Fibroblast of mammary gland (primary cell): ENCODE data around the gene TSPAN9.

Experiments
- DNase-seq: peaks from one replicate; pipeline ENCODE4 v3.0.0-alpha.2; 2010; ENCODE audit warnings: low read depth
- H3K4me3 ChIP-seq: 2 replicates; pipeline ENCODE4 v1.5.1; 2011; ENCODE audit warnings: low read depth, mild to moderate bottlenecking, low read length, moderate library complexity; ENCODE audit not compliant: control insufficient read depth
- CTCF ChIP-seq: conservative IDR thresholded peaks from 2 replicates; pipeline ENCODE4 v1.5.1; 2011; ENCODE audit warnings: low read depth, low read length, inconsistent platforms; ENCODE audit not compliant: control insufficient read depth, insufficient read depth

Gene TSPAN9

DNA sequence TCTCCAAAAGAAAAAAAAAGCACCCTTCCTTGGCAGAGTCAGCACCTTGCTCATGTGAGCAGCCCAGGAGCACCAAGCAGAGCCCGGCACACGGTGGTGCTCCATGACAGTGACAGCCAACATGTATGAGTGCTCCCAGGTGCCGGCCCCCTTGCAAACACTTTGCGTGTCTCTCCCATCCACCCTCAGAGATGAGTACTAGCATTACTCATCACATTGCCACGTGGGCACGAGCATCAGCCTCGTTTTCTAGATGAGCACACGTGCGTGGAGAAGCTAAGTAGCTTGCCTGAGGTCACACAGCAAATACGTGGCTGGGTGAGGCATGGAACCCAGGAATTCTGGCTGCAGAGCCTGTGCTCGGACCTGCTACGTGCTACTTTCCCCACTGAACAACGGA is 235.9 kb downstream of the TSPAN9 start:
- no peak overlapping the region for H3K4me3 ChIP-seq
- DNase-seq: peak; percentile 89
- no peak for TF ChIP-seq CTCF

- no peak overlapping the region for H3K4me3 ChIP-seq
- DNase-seq: peak; percentile 20
- TF ChIP-seq CTCF: peak; percentile 20
Measured at GRCh38 chr12:3313675-3314663, 236.8 kb downstream of the TSPAN9 start.

- no peak for TF ChIP-seq CTCF
- DNase-seq: peak; percentile 72
- no peak overlapping the region for H3K4me3 ChIP-seq
Measured at GRCh38 chr12:3315201-3315661, 238.1 kb downstream of the TSPAN9 start.

- no peak for DNase-seq
- TF ChIP-seq CTCF: no peak
Measured at GRCh38 chr12:3316776-3317480, 239.7 kb downstream of the TSPAN9 start.

DNA sequence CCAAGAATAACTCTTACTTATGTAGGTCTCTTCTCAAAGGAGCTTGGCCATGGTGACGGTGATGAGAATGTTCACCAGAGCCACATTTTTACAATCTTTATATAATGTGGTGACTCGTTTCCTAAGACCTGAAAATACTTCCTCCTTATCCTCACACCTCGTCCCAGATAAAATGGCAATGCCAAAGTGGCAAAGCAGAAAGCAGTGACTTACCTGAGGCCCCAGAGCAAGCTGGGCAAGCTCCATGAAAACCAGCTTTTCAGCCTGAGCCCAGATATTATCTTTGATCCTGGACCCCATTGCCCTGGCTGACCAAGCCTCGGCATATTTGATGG is 240.3 kb downstream of the TSPAN9 start:
- no peak for TF ChIP-seq CTCF
- H3K4me3 ChIP-seq: no peak overlapping the region
- no peak for DNase-seq

More at GRCh38 chr12:3316776-3317480, 239.7 kb downstream of the TSPAN9 start:
- no peak overlapping the region for H3K4me3 ChIP-seq

DNA sequence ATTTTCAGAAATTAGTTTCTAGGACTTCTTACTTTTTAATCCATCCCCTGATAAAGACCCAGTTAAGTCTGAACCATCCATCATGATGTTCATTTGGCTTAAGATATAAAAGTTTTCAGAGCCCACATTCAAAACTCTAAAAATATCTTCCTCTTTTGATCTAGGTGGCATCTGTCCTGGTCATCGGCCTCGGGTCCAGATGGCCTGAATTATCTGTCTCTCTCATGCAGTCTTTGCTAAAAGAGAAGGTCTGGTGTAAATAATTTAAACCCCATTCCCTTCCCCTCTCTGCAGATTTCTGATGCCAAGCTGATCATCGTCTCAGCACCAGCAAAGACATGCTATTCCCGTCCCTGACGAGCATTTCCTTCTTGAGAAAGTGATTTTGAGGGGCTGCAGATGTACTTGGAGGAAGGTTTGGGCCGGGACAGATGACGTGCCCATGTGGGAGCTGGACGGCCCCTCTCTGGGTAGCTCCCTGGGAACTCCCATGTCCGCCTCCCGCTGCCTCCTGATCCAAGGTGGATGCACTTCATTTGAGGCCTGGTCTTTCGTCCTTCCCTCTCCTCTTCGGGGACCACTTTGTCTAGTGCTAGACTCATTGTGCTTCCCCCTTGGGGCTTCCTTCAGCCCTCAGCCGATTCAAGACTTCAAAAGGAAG is 240.8 kb downstream of the TSPAN9 start:
- TF ChIP-seq CTCF: no peak
- no peak for DNase-seq
- H3K4me3 ChIP-seq: no peak overlapping the region
